ENCODE results near the gene DDX47. TPM values are rescaled to one million over a fixed set of nuclear protein-coding genes. Genes with fewer than 3 reads are reported as not detected.

DDX47 gene
- total RNA-seq, 2 experiments from 2014 or later, result 153 TPM

DNA sequence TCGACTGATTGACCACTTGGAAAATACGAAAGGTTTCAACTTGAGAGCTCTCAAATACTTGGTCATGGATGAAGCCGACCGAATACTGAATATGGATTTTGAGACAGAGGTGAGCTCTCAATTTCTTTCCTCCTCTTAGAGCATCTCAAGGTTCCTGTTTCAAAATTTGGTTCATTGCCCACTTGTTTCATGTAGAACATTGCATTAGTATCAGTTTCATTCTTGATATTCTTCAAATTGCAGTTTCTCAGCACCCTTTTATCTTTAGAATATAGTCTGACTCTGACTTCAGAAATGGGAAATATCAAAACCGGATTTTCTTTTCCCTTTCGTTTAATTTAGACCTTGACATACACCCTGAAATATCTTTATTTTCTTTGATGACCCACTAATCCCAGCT lies 8.8 kb downstream of the DDX47 start:
- H3K4me3 ChIP-seq (ENCODE audit: low read length), result no peak overlapping the region
- ChIA-PET POLR2A (interaction anchor here (0.8 kb wide), 1 partner anchor 16 kb away, joined by 3 read pairs; no protein-coding TSS in a partner anchor), CTCF (interaction anchor here (2.4 kb wide), 1 partner anchor 15 kb away, joined by 8 read pairs; no protein-coding TSS in a partner anchor)
- no peaks in the 10 kb centered on the region for H3K27me3 ChIP-seq (ENCODE audit: control insufficient read depth in 1 of 2, insufficient read depth in 2 of 2, low read length in 2 of 2)
- Mint-ChIP-seq H3K4me1 (ENCODE audit: low read depth) (peaks cover 34% of the 10 kb centered on the region), H3K27me3 (no peaks in the 10 kb centered on the region), H3K4me3 (no peak overlapping the region), H3K9me3 (no peaks in the 10 kb centered on the region), H3K27ac (no peak overlapping the region), H3K36me3 (ENCODE audit: low read depth) (peaks cover 90% of the 10 kb centered on the region)
- peaks cover 4% of the 10 kb centered on the region for H3K4me1 ChIP-seq (ENCODE audit: insufficient read depth, low read length)
- no peak for DNase-seq
- H3K27ac ChIP-seq (ENCODE audit: low read depth in 1 of 2, low read length in 2 of 2), result no peak overlapping the region
- intact Hi-C loops (cut with DNase I, micrococcal nuclease), result no loop called here
- H3K36me3 ChIP-seq (ENCODE audit: insufficient read depth, low read length), result peaks cover 89% of the 10 kb centered on the region
- no peak for ATAC-seq (ENCODE audit: poor library complexity)
- no peak for TF ChIP-seq CTCF (IDR thresholded peaks at IDR 0.05)
- H3K9me3 ChIP-seq (ENCODE audit: control insufficient read depth in 1 of 2, insufficient read depth in 1 of 2, low read length in 2 of 2), result no peaks in the 10 kb centered on the region

DNA sequence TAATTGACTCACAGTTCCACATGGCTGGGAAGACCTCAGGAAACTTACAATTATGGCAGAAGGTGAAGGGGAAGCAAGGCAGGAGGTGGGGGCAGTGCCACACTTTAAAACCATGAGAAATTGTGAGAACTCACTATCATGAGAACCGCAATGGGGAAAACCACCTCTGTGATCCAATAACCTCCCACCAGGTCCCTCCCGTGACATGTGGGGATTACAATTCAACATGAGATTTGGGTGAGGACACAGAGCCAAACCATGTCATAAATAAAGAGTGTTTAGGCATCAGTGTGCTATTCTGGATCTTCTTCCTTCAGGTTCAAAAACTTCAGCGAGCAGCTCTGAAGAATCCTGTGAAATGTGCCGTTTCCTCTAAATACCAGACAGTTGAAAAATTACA lies 9.7 kb downstream of the DDX47 start:
- no peaks in the 10 kb centered on the region for H3K27me3 Mint-ChIP-seq
- Histone ChIP-seq H3K36me3 (ENCODE audit: insufficient read depth, low read length) (peaks cover 88% of the 10 kb centered on the region), H3K27me3 (ENCODE audit: control insufficient read depth in 1 of 2, insufficient read depth in 2 of 2, low read length in 2 of 2) (no peaks in the 10 kb centered on the region), H3K27ac (ENCODE audit: low read depth in 1 of 2, low read length in 2 of 2) (no peak overlapping the region), H3K4me3 (ENCODE audit: low read length) (no peak overlapping the region), H3K9me3 (ENCODE audit: control insufficient read depth in 1 of 2, insufficient read depth in 1 of 2, low read length in 2 of 2) (no peaks in the 10 kb centered on the region), H3K4me1 (ENCODE audit: insufficient read depth, low read length) (peaks cover under 1% of the 10 kb centered on the region)
- ATAC-seq (ENCODE audit: poor library complexity) (no peak), DNase-seq (no peak)
- peaks cover 96% of the 10 kb centered on the region for H3K36me3 Mint-ChIP-seq (ENCODE audit: low read depth)
- intact Hi-C loops (cut with DNase I, micrococcal nuclease), result no loop called here
- H3K9me3 Mint-ChIP-seq, result no peaks in the 10 kb centered on the region
- peaks cover 25% of the 10 kb centered on the region for H3K4me1 Mint-ChIP-seq (ENCODE audit: low read depth)
- no peak for TF ChIP-seq CTCF (IDR thresholded peaks at IDR 0.05)
- ChIA-PET POLR2A (no interaction called here), CTCF (no interaction called here)
- no peak overlapping the region for H3K27ac Mint-ChIP-seq
- no peak overlapping the region for H3K4me3 Mint-ChIP-seq

DNA sequence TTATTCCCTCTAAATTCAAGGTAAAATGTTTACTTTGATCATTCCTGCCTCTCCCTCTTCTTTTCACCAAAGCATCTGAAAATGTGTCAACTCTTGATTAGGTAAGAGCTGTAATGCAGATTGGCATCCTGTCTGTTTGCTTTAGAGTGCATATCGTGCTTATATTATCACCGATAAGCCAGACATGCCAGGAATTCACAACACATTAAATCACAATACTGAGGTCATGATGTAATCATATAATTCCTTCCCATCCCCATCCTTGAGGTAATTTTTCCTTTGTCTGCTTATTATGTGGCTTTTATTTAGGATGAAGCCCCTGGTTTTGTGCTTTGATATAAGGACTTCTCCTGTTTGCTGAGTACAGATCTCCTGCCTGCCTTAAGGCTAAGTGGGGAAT lies 10.2 kb downstream of the DDX47 start:
- Histone ChIP-seq H3K9me3 (ENCODE audit: control insufficient read depth in 1 of 2, insufficient read depth in 1 of 2, low read length in 2 of 2) (no peaks in the 10 kb centered on the region), H3K4me3 (ENCODE audit: low read length) (no peak overlapping the region), H3K27ac (ENCODE audit: low read depth in 1 of 2, low read length in 2 of 2) (no peak overlapping the region), H3K4me1 (ENCODE audit: insufficient read depth, low read length) (no peaks in the 10 kb centered on the region), H3K27me3 (ENCODE audit: control insufficient read depth in 1 of 2, insufficient read depth in 2 of 2, low read length in 2 of 2) (no peaks in the 10 kb centered on the region), H3K36me3 (ENCODE audit: insufficient read depth, low read length) (peaks cover 90% of the 10 kb centered on the region)
- H3K27me3 Mint-ChIP-seq, result no peaks in the 10 kb centered on the region
- DNase-seq, result no peak
- no peaks in the 10 kb centered on the region for H3K9me3 Mint-ChIP-seq
- POLR2A ChIA-PET, result no interaction called here
- ATAC-seq (ENCODE audit: poor library complexity), result no peak
- TF ChIP-seq CTCF (IDR thresholded peaks at IDR 0.05), result no peak
- intact Hi-C loops (cut with DNase I, micrococcal nuclease), result no loop called here
- H3K4me3 Mint-ChIP-seq, result no peak overlapping the region
- peaks cover 24% of the 10 kb centered on the region for H3K4me1 Mint-ChIP-seq (ENCODE audit: low read depth)
- H3K27ac Mint-ChIP-seq, result no peak overlapping the region
- CTCF ChIA-PET, result no interaction called here
- H3K36me3 Mint-ChIP-seq (ENCODE audit: low read depth), result peaks cover 100% of the 10 kb centered on the region

Data from CD4-positive, alpha-beta T cell (primary cell).